ENCODE data around the gene PDZD4. TPM values are rescaled to one million over a fixed set of nuclear protein-coding genes. Genes with fewer than 3 reads are reported as not detected.
A peak's percentile ranks its signal among the peaks of the same experiment; 100 is the strongest.

The PDZD4 gene
- total and polyA plus RNA-seq, 9 of the 15 experiments (the other 6 are each of a cell fraction or from before 2014, with no cell fraction given) = 0.05 to 0.38 (median 0.07) TPM; not detected in 5

- ATAC-seq = no peak
- 78% methylated on average over 4 of the region's 18 CpGs for WGBS (ENCODE audit: insufficient coverage, low coverage, missing lambda C conversion rate)
- no peak overlapping the region for H3K4me2 ChIP-seq (ENCODE audit: insufficient read depth, low read length)
- no peak overlapping the region for H3K27ac ChIP-seq (ENCODE audit: extremely low read depth, low read depth, low read length)
- H2AFZ ChIP-seq (ENCODE audit: low read depth, low read length) = no peak overlapping the region
- H4K20me1 ChIP-seq (replicated peaks; ENCODE audit: control insufficient read depth, insufficient read depth, low read length) = no peaks in the 10 kb centered on the region
- H3K9ac ChIP-seq (ENCODE audit: insufficient read depth in 1 of 2, low read depth in 2 of 2, low read length in 2 of 2) = peak overlapping the region in 1 of 2 experiments; percentile 65; a peak in 2 of 4 replicates
- TF ChIP-seq POLR2AphosphoS2 (IDR thresholded peaks at IDR 0.05; ENCODE audit: low read length) = 0 out of 2 replicates have a peak, but pooled peaks have one; percentile 79
- TF ChIP-seq MYNN (IDR thresholded peaks at IDR 0.05) = peak; percentile 9; the same call in 1 of the 2 replicates
- TF ChIP-seq MYNN (CRISPR knock-in tag; IDR thresholded peaks at IDR 0.05) = no peak
- TF ChIP-seq SMARCA5 (IDR thresholded peaks at IDR 0.05) = no peak
- TF ChIP-seq, protein P1, sequence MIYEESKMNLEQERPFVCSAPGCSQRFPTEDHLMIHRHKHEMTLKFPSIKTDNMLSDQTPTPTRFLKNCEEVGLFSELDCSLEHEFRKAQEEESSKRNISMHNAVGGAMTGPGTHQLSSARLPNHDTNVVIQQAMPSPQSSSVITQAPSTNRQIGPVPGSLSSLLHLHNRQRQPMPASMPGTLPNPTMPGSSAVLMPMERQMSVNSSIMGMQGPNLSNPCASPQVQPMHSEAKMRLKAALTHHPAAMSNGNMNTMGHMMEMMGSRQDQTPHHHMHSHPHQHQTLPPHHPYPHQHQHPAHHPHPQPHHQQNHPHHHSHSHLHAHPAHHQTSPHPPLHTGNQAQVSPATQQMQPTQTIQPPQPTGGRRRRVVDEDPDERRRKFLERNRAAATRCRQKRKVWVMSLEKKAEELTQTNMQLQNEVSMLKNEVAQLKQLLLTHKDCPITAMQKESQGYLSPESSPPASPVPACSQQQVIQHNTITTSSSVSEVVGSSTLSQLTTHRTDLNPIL (CRISPR knock-in tag; IDR thresholded peaks at IDR 0.05) = no peak
- no peak for TF ChIP-seq ZBTB1 (CRISPR knock-in tag; IDR thresholded peaks at IDR 0.05; ENCODE audit: borderline replicate concordance, low read depth)
- TF ChIP-seq NEUROD1 (IDR thresholded peaks at IDR 0.05; ENCODE audit: borderline replicate concordance, low read depth, low read length, partially characterized antibody) = no peak
- peak; percentile 37; the same call in 1 of the 2 replicates for TF ChIP-seq POLR2G (IDR thresholded peaks at IDR 0.05; ENCODE audit: low read depth, low read length)
- no peak for TF ChIP-seq FUS (optimal IDR thresholded peaks at IDR 0.05; ENCODE audit: low read depth, low read length)
- no peak for TF ChIP-seq RHOXF2B (CRISPR knock-in tag; conservative IDR thresholded peaks at IDR 0.05)
- in situ Hi-C loops (cut with MboI) (no loop called here), intact Hi-C loops (cut with micrococcal nuclease) (no loop called here)
- ChIA-PET CTCF (ENCODE audit: low intra/inter-chr PET ratio) (no interaction called here), POLR2A (no interaction called here)
- BruUV-seq (replicated peaks) = no TSS peak
- H3K36me3 ChIP-seq (ENCODE audit: control insufficient read depth, insufficient read depth, low read length) = peaks cover 8% of the 10 kb centered on the region; the same call in 1 of the 3 replicates
- no peaks in the 10 kb centered on the region for H3K27me3 ChIP-seq (ENCODE audit: control insufficient read depth in 2 of 2, insufficient read depth in 2 of 2, low read length in 2 of 2)
- no peak for FAIRE-seq
- H3K4me1 ChIP-seq (replicated peaks in 1 of 2; ENCODE audit: control insufficient read depth in 2 of 2, insufficient read depth in 2 of 2, low read length in 2 of 2) = peaks cover 8 to 88% of the 10 kb centered on the region in 2 experiments; a peak in 4 of 5 replicates
- no peaks in the 10 kb centered on the region for H3K9me3 ChIP-seq (replicated peaks; ENCODE audit: control insufficient read depth, insufficient read depth, low read depth, low read length)
- no peak for DNase-seq (ENCODE audit: extremely low read depth in 1 of 4, low spot score in 3 of 4)
- H3K4me3 ChIP-seq = no peak overlapping the region
- peaks cover 6% of the 10 kb centered on the region for H3K9me1 ChIP-seq (ENCODE audit: control insufficient read depth, insufficient read depth, low read length)
- no peaks in the 10 kb centered on the region for H3K79me2 ChIP-seq (ENCODE audit: control insufficient read depth, insufficient read depth, low read length)
These were observed 50.3 kb downstream of the PDZD4 start for GRCh38 chrX:153779891-153780677.

Measured in K562 (cell line).